Astrocyte of the hippocampus (primary cell): ENCODE data around the gene SCAMP4.

Source experiments
- DNase-seq: peaks from one replicate; pipeline ENCODE4 v3.0.0; 2011; ENCODE audit warnings: low read depth, low spot score

Gene SCAMP4

DNA sequence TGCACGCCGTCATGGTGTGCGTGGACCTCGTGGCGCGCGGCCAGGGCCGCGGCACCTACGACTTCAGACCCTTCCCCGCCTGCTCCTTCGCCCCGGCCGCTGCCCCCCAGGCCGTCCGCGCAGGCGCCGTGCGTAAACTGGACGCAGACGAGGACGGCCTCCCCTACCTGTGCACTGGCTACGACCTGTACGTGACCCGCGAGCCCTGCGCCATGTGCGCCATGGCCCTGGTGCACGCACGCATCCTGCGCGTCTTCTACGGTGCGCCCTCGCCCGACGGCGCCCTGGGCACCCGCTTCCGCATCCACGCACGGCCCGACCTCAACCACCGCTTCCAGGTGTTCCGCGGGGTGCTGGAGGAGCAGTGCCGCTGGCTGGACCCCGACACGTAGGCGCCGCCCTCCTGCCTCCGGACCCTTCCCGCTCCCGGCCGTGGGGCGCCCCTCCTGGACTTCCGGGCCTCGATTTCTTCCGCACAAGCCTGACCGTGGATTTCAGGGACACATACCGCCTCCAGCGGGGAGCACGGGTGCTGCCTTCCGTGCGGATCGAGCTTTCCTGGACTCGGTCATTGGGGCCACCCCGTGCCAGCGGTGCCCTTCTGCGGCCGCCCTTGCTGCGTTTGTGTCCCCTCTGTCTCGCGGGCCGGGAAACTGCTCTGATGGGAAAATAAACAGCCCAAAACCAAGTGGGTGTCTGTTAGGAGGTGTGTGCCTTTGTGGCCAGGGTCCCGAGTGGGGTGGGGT lies 7.7 kb downstream of the SCAMP4 start:
- DNase-seq = no peak

DNA sequence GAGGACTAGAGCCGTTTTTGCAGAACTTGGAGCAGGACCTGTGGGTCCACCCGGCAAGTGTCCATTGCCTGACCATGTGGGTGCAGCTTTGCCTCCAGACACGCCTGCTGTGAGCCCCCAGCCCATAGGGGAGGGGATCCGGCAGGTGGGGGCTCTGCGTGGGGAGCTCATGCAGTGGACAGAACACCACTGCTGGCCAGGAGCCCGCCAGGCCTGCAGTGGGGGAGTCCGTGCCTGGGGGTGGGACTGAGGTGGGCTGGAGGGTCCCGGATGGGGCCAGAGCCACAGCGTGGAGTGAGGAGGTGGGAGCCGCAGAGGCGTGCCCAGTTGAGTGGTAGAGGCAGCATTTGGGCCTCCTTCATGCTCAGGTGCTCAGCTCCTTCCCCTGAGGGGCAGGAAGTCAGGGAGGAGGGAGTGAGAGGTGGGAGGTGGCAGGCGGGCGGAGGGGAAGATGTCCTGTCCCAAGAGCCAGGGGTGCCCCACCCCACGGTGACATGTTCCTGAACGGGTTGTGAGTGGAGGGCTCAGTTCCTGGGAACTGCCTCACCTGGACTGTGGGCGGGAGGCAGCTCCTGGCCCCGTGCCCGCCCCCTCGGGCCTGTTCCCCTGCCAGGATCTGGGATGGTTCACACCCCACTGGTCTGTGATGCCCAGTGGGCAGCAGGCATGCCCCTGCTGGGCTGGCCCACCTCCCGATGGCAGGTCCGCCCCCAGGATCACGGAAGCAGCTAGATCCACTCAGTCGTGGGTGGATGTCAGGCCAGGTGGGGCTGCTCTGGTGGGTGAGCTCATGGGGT lies 8.8 kb downstream of the SCAMP4 start:
- DNase-seq = no peak

DNA sequence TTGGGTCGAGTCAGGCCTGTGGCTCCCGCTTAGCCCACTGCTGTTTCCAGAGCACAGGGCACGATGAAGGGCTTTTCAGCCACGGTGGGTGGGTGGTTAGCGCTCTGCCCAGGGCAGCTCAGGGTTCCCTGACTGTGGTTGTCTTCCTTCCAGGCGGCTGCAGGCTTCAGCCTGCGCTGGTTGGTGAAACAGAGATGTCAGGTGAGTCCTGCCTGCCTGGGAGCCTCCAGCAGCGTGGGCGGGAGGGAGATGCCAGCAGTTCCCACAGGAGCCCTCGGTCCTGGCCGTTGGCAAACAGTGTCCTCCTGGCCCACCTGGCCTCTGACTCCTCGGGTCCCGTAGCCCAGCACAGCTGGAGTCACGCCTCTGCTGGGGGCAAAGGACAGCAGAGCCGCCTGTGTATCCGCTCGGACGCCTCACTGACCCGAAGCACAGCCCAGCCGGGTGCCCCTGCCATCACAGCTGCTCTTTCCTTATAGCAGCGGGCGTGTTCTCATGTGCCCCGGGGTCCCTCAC lies 9.7 kb downstream of the SCAMP4 start:
- DNase-seq = no peak

- no peak for DNase-seq
Measured at GRCh38 chr19:1917146-1917545, 11.9 kb downstream of the SCAMP4 start.

GRCh38 chr19:1917926-1918325 lies 12.7 kb downstream of the SCAMP4 start:
- DNase-seq = no peak

DNA sequence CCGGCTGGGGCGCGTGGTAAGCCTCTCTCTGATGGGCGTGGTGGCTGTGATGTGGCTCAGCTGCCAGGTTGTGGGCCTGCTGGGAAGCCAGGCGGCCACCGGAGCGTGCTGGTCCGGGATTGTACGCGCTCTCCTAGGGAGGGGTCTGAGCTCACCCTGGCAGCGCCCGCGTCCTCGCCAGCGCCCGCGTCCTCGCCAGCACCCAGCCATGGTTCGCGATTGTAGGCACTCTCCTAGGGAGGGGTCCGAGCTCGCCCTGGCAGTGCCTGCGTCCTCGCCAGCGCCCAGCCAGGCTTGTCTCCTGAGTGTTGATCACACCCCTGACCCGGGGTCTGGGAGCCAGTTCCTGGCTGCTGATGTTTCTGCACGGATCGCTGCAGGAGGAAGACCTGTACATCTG lies 13.8 kb downstream of the SCAMP4 start:
- no peak for DNase-seq

GRCh38 chr19:1920644-1921043 lies 15.4 kb downstream of the SCAMP4 start:
- no peak for DNase-seq

GRCh38 chr19:1921326-1921725 lies 16.1 kb downstream of the SCAMP4 start:
- DNase-seq = no peak

GRCh38 chr19:1921825-1922224 lies 16.6 kb downstream of the SCAMP4 start:
- DNase-seq = no peak

DNA sequence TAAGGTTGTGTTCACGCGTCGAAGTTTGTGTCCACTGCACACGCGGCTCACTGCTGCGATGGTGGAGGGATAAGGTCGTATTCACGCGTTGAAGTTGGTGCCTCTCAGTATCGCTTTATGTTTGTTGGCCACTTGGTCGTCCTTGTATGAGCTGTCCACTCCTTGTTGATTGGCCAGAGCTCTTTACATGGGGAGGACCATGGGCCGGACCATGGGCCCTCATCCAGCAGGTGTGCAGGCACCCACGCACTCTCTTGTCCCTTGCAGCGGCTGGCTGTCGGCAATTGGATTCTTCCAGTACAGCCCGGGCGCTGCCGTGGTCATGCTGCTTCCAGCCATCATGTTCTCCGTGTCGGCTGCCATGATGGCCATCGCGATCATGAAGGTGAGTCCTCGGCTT lies 17.6 kb downstream of the SCAMP4 start:
- DNase-seq = no peak

- no peak for DNase-seq
Measured at GRCh38 chr19:1923319-1923718, 18.1 kb downstream of the SCAMP4 start.

GRCh38 chr19:1924320-1924961 lies 19.2 kb downstream of the SCAMP4 start:
- DNase-seq = no peak

GRCh38 chr19:1925544-1925943 lies 20.3 kb downstream of the SCAMP4 start:
- DNase-seq = no peak

GRCh38 chr19:1929021-1929742 lies 24.0 kb downstream of the SCAMP4 start:
- peak; percentile 86 for DNase-seq

- no peak for DNase-seq
Measured at GRCh38 chr19:1931445-1931844, 26.2 kb downstream of the SCAMP4 start.

- DNase-seq = no peak
Measured at GRCh38 chr19:1932395-1932794, 27.2 kb downstream of the SCAMP4 start.

- no peak for DNase-seq
Measured at GRCh38 chr19:1933244-1933643, 28.0 kb downstream of the SCAMP4 start.

DNA sequence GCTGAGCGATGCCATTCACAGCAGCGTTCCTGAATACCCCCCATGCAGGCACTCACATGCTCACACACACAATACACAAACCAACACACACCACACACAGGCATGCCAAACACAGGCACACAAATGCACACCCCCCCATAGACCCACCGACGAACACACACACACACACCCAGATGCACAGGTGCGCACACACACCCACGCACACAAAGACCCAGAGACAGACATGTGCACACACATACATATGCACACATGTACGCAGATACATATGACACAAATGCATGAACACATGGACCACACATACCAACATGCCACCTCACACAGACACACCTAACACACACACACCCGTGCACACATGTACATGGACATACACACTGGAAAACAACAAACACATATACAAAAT lies 28.7 kb downstream of the SCAMP4 start:
- DNase-seq = no peak

DNA sequence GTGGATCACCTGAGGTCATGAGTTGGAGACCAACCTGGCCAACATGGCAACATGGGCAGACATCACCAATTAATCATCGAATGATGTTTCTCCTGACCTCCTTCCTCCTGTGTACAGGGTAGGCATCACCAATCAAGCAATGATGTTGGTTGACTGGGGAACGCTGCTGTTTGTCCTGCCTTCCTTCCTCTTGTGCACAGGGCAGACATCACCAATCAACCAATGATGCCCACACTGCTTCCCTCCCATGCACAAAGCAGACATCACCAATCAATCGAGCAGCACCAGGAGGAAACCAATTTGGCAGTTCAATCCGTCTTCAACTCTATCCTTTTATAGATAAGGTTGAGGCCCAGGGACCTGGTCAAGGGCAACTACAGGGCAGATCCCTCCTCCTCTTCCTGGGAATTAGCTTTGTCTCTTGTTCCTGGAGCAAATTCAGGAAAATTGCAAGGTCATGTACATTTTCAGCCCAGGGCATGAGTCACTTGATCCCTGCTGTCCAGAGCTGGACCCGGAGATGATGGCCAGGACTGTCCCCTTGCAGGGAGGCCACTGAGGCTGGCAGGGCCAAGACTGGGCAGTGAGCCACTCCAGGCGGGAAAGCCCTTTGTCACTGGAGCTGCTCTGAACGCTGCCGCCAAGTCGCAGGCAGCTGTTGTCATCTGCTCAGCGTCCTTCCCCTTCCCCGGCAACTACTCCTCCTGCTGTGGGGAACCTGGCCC lies 30.4 kb downstream of the SCAMP4 start:
- peak; percentile 18 for DNase-seq

- DNase-seq = no peak
Measured at GRCh38 chr19:1936430-1936829, 31.2 kb downstream of the SCAMP4 start.
